ENCODE data around the gene SPTBN2.
"Not testable (repeated sequence)": the region's sequence is repeated elsewhere in the genome, so short reads cannot be mapped to it uniquely, and the experiment has no call there.

Gene SPTBN2

GRCh38 chr11:66641834-66642233, 87.2 kb downstream of the SPTBN2 start:
- Mint-ChIP-seq H3K27ac (peak overlapping the region; percentile 3), H3K4me1 (peaks cover 83% of the 10 kb centered on the region), H3K9me3 (no peaks in the 10 kb centered on the region), H3K27me3 (ENCODE audit: low read depth, poor library complexity) (peaks cover 3% of the 10 kb centered on the region), H3K36me3 (ENCODE audit: low read depth) (peaks cover 79% of the 10 kb centered on the region), H3K4me3 (peak overlapping the region; percentile 93)
- no peak for DNase-seq
- no peak for TF ChIP-seq CTCF (IDR thresholded peaks at IDR 0.05)

DNA sequence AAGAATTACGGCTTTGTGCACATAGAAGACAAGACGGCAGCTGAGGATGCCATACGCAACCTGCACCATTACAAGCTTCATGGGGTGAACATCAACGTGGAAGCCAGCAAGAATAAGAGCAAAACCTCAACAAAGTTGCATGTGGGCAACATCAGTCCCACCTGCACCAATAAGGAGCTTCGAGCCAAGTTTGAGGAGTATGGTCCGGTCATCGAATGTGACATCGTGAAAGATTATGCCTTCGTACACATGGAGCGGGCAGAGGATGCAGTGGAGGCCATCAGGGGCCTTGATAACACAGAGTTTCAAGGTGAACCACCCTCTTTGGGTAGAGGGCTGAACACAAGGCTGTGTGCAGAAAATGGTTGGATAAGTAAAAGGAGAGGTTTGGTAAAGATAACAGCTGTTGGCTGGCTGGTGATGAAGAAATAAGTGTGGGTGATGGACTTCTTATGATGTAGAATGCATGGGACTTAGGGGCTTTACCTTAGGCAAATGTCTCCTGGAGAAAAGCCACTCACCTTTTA, 89.1 kb downstream of the SPTBN2 start:
- DNase-seq; H3K27me3 Mint-ChIP-seq (ENCODE audit: low read depth, poor library complexity); H3K9me3 Mint-ChIP-seq: not testable (repeated sequence)
- peak overlapping the region; percentile 93 for H3K4me3 Mint-ChIP-seq
- peaks cover 74% of the 10 kb centered on the region for H3K36me3 Mint-ChIP-seq (ENCODE audit: low read depth)
- H3K27ac Mint-ChIP-seq, result peak overlapping the region; percentile 100
- H3K4me1 Mint-ChIP-seq, result peaks cover 69% of the 10 kb centered on the region

DNA sequence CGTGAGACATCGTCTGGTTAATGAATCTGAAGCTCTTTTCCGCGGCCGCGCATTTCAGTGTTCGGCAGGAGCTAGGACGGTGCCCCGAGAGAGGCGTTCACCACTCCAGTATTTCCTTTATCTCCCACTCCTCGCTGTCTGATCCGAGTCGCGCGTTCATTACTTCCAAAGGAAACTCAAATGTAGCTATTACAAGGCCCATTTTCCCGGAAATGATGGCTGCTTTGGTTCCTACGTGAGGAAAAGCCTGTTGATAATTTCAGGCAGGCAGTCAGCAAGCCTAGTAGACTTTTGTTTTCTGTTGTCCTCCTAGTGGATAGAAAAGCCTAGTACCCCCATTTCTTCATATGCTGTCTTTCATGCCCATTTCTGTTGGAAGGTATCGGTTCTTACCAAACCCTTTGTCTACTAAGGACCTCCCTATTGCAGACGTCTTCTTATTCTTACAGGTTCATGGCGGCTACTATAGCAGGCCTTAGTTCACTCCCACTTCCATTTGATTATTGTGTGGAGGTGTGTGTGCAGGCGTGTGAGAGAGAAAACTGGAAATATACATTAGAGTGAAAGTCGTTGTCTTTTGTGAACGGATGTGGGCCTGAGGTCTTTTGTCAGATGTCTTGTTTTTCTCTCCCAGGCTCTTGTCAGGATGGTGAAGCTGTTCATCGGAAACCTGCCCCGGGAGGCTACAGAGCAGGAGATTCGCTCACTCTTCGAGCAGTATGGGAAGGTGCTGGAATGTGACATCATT, 89.8 kb downstream of the SPTBN2 start:
- Mint-ChIP-seq H3K4me3 (peak overlapping the region; percentile 93), H3K36me3 (ENCODE audit: low read depth) (peaks cover 74% of the 10 kb centered on the region), H3K4me1 (peaks cover 62% of the 10 kb centered on the region), H3K27me3 (ENCODE audit: low read depth, poor library complexity) (peaks cover 3% of the 10 kb centered on the region), H3K9me3 (peaks cover 4% of the 10 kb centered on the region), H3K27ac (peak overlapping the region; percentile 100)
- no peak for TF ChIP-seq CTCF (IDR thresholded peaks at IDR 0.05)
- DNase-seq, result no peak

DNA sequence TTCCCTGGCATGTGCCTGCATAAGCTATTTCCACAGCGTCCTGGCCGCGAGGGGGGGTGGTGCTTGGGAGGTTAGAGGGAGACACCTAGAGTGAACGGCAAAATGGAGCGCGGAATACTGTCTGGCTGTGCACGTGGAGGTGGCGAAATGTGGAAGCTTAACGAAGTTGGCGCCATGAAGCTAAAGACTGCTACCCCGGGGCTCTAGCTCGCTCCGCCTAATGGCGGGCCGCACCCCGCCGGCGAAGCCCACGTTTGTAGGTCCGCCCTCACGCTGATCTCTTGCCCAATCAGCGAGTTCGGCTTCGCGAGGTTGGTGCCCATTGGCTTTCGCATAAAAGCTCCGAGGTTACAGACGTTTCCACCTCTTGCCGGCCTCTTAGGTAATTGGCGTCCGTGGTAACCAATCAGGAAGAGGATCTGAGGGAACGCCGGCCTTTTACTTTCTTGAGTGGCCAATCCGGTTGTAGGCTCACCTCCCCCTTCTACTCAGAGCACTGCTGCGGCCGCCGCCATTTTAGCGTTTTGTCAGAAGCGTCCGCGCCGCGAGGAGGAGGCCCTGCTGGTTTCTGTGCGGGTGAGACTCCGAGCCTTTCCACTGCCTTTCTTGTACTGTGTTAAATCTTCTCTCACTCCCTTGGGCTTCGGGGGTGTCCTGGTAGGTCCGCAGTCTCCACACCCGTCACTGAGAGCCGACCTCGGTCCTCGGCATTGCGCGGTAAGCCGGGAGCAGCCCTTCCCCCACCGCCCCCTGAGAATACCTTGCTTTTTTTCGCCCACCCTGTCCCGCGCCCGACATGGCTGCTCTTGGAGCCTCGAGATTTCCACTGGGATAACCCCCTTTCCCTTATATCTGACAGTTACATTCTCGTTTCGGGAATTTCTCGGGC, 90.6 kb downstream of the SPTBN2 start, which contains the start of gene RBM4:
Gene RBM4 (plus strand): TSS at position 527 of the 889 bp plus-strand sequence. CDS start 1,009 bp downstream, outside the sequence.
- H3K27me3 Mint-ChIP-seq (ENCODE audit: low read depth, poor library complexity), result peaks cover 3% of the 10 kb centered on the region
- TF ChIP-seq CTCF (IDR thresholded peaks at IDR 0.05), result no peak
- H3K4me3 Mint-ChIP-seq, result peak within 1 kb of the TSS; percentile 93
- H3K27ac Mint-ChIP-seq, result peak within 1 kb of the TSS; percentile 100
- peaks cover 71% of the 10 kb centered on the region for H3K36me3 Mint-ChIP-seq (ENCODE audit: low read depth)
- peaks cover 54% of the 10 kb centered on the region for H3K4me1 Mint-ChIP-seq
- peak; percentile 94 for DNase-seq
- H3K9me3 Mint-ChIP-seq, result peaks cover 4% of the 10 kb centered on the region

GRCh38 chr11:66637557-66638176, 91.3 kb downstream of the SPTBN2 start:
- no peak for TF ChIP-seq CTCF (IDR thresholded peaks at IDR 0.05)
- peak overlapping the region; percentile 93 for H3K4me3 Mint-ChIP-seq
- H3K36me3 Mint-ChIP-seq (ENCODE audit: low read depth), result peaks cover 68% of the 10 kb centered on the region
- H3K9me3 Mint-ChIP-seq, result peaks cover 4% of the 10 kb centered on the region
- peaks cover 3% of the 10 kb centered on the region for H3K27me3 Mint-ChIP-seq (ENCODE audit: low read depth, poor library complexity)
- H3K27ac Mint-ChIP-seq, result peak overlapping the region; percentile 95
- DNase-seq, result no peak
- peaks cover 47% of the 10 kb centered on the region for H3K4me1 Mint-ChIP-seq

- H3K36me3 Mint-ChIP-seq (ENCODE audit: low read depth), result peaks cover 71% of the 10 kb centered on the region
Measured at GRCh38 chr11:66636411-66636810, 92.6 kb downstream of the SPTBN2 start.

More at GRCh38 chr11:66636411-66636810, 92.6 kb downstream of the SPTBN2 start:
- Mint-ChIP-seq H3K9me3 (peaks cover 4% of the 10 kb centered on the region), H3K27ac (peak overlapping the region; percentile 58), H3K4me1 (peaks cover 34% of the 10 kb centered on the region), H3K4me3 (no peak overlapping the region), H3K27me3 (ENCODE audit: low read depth, poor library complexity) (peaks cover 3% of the 10 kb centered on the region)
- DNase-seq, result no peak
- no peak for TF ChIP-seq CTCF (IDR thresholded peaks at IDR 0.05)
